Thyroid gland (tissue), 4 donors: ENCODE data around the gene WDTC1. TPM values are rescaled to one million over a fixed set of nuclear protein-coding genes. Genes with fewer than 3 reads are reported as not detected.

Experiments used
- DNase-seq, 2 donors: peaks; one replicate each; pipeline ENCODE4 v3.0.0-alpha.2; 2019
- H3K27ac ChIP-seq, 3 donors: fragments of 200-600 bp; sonication (generic); 1 replicate in 2 of 3; 2 replicates in 1 of 3; pipeline ENCODE4 v1.5.1; 2016 to 2019; ENCODE audit warnings: mild to moderate bottlenecking in 1 of 3, moderate library complexity in 1 of 3
- H3K27me3 ChIP-seq: fragments of 200-600 bp; sonication (generic); one replicate; pipeline ENCODE4 v1.5.1; 2019
- H3K36me3 ChIP-seq, 2 donors: fragments of 200-600 bp; sonication (generic); one replicate each; pipeline ENCODE4 v1.5.1; 2016 to 2019
- H3K4me1 ChIP-seq, 2 donors: fragments of 200-600 bp; sonication (generic); one replicate each; pipeline ENCODE4 v1.5.1; 2017 to 2019
- H3K4me3 ChIP-seq, 3 donors: fragments of 200-600 bp; sonication (generic); replicated peaks in 1 of 3; 1 replicate in 2 of 3; 2 replicates in 1 of 3; pipeline ENCODE4 v1.5.1; 2016; ENCODE audit warnings: mild to moderate bottlenecking in 1 of 3
- H3K9me3 ChIP-seq: fragments of 200-600 bp; sonication (generic); one replicate; pipeline ENCODE4 v1.5.1; 2017
- POLR2A ChIP-seq, 2 donors: fragments of 450-650 bp; IDR thresholded peaks; one replicate each; pipeline ENCODE4 v1.6.1; 2017; ENCODE audit warnings: antibody characterized with exemption in 2 of 2, mild to moderate bottlenecking in 2 of 2, moderate library complexity in 1 of 2
- WGBS, 2 donors: methylation state at CpG; one replicate each; pipeline ENCODE4 v1.1.5; 2017; 5-methylcytosine and 5-hydroxymethylcytosine counted together
- intact Hi-C: fragments of 100-400 bp; cut with DNase I; formaldehyde crosslinking; loops from one replicate; pipeline ENCODE4 v1.15.1; 2023
- total RNA-seq, 4 donors: library from RNA; depleted of rRNA; stranded (reverse); fragments of >200 nt; gene quantifications; one replicate each; pipeline ENCODE4 v1.2.3, GENCODE V29; 2016
- TF ChIP-seq, protein P1 (sequence below), 6 experiments: fragments of 200-600 bp in 3 of 6; fragments of 450-650 bp in 3 of 6; sonication (generic) in 3 of 6; IDR thresholded peaks; one replicate each; pipeline ENCODE4 v1.5.1; 2016 to 2019; ENCODE audit warnings: antibody characterized with exemption in 6 of 6, mild to moderate bottlenecking in 2 of 6, inconsistent platforms in 1 of 6, moderate library complexity in 1 of 6

The WDTC1 gene
- total RNA-seq, 4 donors from 2014 or later = 46.1 to 66.6 (median 48.1) TPM

DNA sequence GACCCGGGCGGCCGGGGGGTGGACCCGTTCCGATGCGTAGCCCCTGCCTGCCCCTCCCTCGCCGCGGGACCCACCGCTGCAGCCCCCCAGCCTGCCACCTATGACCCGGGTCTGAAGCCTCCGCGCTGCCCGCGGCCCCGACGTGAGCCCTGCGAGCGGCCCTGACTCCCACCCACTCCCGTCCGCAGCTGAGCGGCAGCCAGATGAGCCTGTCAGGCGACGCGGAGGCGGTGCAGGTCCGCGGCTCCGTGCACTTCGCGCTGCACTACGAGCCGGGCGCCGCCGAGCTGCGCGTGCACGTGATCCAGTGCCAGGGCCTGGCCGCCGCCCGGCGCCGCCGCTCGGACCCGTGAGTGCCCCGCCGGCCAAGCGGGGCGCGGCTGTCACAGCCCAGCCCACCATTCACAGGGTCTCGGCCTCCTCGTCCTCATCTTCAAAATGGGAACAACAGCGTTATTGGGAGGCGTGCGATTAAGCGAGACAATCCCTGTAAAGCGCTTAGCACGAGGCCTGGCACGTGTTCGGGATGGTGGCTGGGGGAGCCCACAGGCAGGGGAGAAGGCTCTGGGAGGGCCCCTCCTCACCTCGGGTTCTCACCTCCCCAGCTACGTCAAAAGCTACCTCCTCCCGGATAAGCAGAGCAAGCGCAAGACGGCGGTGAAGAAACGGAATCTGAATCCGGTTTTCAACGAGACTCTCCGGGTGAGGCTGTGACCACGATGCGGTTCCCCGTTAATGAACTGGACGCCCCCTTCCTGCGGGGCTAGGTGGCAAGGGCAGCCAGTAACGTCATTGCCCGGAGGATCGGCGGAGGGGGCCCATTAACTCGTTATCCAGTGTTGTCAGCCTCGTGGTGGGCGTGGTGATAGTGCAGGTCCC lies 115.6 kb downstream of the WDTC1 start:
- Histone ChIP-seq H3K36me3 (peaks cover 0 to 2% of the 10 kb centered on the region in 2 donors), H3K27ac (no peak overlapping the region), H3K27me3 (no peaks in the 10 kb centered on the region), H3K4me3 (peak overlapping the region in 1 of 3 donors; percentile 31), H3K4me1 (peaks cover 19 to 29% of the 10 kb centered on the region in 2 donors), H3K9me3 (no peaks in the 10 kb centered on the region)
- DNase-seq = peak; percentile 76 to 79
- WGBS, 2 donors = 45 to 54% methylated on average over 29 to 33 of the region's 84 CpGs
- TF ChIP-seq, protein P1, sequence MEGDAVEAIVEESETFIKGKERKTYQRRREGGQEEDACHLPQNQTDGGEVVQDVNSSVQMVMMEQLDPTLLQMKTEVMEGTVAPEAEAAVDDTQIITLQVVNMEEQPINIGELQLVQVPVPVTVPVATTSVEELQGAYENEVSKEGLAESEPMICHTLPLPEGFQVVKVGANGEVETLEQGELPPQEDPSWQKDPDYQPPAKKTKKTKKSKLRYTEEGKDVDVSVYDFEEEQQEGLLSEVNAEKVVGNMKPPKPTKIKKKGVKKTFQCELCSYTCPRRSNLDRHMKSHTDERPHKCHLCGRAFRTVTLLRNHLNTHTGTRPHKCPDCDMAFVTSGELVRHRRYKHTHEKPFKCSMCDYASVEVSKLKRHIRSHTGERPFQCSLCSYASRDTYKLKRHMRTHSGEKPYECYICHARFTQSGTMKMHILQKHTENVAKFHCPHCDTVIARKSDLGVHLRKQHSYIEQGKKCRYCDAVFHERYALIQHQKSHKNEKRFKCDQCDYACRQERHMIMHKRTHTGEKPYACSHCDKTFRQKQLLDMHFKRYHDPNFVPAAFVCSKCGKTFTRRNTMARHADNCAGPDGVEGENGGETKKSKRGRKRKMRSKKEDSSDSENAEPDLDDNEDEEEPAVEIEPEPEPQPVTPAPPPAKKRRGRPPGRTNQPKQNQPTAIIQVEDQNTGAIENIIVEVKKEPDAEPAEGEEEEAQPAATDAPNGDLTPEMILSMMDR (IDR thresholded peaks at IDR 0.05) = no peak
- peak in 1 of 2 donors; percentile 7 for TF ChIP-seq POLR2A (IDR thresholded peaks at IDR 0.05)
- intact Hi-C loops = no loop called here

DNA sequence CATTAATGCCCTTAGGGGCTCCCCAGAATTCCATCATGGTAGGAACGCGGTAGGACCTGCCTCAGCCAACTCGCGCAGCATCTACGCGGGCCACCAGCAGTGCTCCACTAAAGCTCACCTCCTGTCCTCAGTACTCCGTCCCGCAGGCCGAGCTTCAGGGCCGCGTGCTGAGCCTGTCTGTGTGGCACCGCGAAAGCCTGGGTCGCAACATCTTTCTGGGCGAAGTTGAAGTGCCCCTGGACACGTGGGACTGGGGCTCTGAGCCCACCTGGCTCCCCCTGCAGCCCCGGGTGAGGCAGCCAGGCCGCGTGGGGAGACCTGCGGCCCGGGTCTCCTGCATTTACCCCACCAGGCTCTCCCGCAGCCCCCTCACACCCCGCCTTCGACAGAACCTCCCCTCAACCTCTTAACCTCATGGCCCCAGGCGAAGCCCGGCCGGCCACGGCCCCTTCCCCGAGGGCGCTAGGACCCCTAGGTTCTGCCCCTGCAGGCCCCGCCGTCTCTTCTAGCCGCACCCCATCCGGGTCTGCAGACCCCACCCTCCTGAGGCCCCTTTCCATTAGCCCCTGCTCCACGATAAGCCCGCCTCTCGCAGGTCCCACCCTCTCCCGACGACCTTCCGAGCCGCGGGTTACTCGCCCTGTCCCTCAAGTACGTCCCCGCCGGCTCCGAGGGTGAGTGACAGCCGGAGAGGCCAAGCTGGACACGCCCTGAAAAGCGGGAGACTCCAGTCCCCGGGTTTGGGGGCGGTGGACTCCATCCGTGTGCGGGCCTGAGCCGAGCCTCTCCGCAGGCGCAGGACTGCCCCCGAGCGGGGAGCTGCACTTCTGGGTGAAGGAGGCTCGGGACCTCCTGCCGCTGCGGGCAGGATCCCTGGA lies 116.5 kb downstream of the WDTC1 start:
- DNase-seq = peak; percentile 65

DNA sequence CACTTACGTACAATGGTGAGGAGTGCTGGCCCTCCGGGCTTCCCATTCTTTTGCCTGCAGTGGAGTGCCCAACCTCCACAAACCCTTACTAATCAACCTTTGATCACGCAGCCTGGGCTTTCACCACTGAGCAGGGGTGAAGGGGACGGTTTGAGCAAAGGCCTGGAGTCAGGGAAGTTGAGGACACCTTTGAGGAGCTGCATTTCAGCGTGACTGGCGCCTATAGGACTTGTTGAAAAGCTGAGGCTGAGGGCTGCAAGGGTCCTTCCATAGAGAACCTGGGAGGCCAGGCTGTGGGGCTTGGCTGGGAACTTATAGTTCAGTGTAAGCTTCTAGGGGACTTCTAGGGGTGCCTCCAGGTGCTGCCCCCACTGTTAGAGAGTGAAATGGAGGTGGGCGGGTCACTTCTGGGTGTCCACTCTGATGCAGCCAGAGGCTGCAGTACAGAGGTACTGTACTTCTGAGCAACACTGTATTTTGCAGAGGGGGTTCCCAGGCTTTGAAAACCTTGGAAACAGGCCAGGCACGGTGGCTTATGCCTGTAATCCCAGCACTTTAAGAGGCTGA lies 117.2 kb downstream of the WDTC1 start:
- TF ChIP-seq, protein P1 (IDR thresholded peaks at IDR 0.05) = no peak
- no peak for TF ChIP-seq POLR2A (IDR thresholded peaks at IDR 0.05)

More for the DNA sequence above, 116.5 kb downstream of the WDTC1 start:
- 42 to 43% methylated on average over 32 to 53 of the region's 62 CpGs for WGBS, 2 donors
- H3K4me1 ChIP-seq = peaks cover 19 to 29% of the 10 kb centered on the region in 2 donors
- TF ChIP-seq, protein P1 (IDR thresholded peaks at IDR 0.05) = no peak
- TF ChIP-seq POLR2A (IDR thresholded peaks at IDR 0.05) = no peak
- intact Hi-C loops = no loop called here
- no peaks in the 10 kb centered on the region for H3K9me3 ChIP-seq
- peaks cover 3 to 7% of the 10 kb centered on the region in 2 donors for H3K36me3 ChIP-seq
- H3K4me3 ChIP-seq = no peak overlapping the region
- no peaks in the 10 kb centered on the region for H3K27me3 ChIP-seq
- H3K27ac ChIP-seq = peak overlapping the region in 1 of 3 donors; percentile 8

DNA sequence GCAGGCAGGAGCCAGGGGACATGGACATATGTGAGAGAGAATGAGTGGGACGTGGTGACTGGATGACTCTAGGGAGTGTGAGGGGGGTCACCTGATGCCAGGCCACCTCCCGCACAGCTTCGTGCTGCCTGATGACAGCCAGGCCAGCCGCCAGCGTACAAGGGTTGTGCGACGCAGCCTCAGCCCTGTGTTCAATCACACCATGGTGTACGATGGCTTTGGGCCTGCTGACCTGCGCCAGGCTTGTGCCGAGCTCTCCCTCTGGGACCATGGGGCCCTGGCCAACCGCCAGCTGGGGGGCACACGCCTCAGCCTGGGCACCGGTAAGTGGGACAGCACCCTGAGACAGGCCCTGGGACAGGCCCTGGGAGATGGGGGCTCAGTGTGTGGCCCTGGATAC lies 118.7 kb downstream of the WDTC1 start:
- Histone ChIP-seq H3K9me3 (no peaks in the 10 kb centered on the region), H3K27me3 (no peaks in the 10 kb centered on the region), H3K27ac (no peak overlapping the region), H3K4me3 (no peak overlapping the region), H3K36me3 (peaks cover 12 to 20% of the 10 kb centered on the region in 2 donors), H3K4me1 (peaks cover 19 to 29% of the 10 kb centered on the region in 2 donors)
- no peak for TF ChIP-seq POLR2A (IDR thresholded peaks at IDR 0.05)
- TF ChIP-seq, protein P1 (IDR thresholded peaks at IDR 0.05) = no peak
- no peak for DNase-seq
- WGBS, 2 donors = 77 to 95% methylated on average over 3 to 13 of the region's 13 CpGs
- intact Hi-C loops = no loop called here

More for the DNA sequence above, 117.2 kb downstream of the WDTC1 start:
- WGBS, 2 donors = 59 to 74% methylated on average over 6 to 8 of the region's 8 CpGs
- no peak for DNase-seq
- intact Hi-C loops = no loop called here
- H3K36me3 ChIP-seq = peaks cover 10 to 15% of the 10 kb centered on the region in 2 donors
- no peaks in the 10 kb centered on the region for H3K9me3 ChIP-seq
- H3K4me1 ChIP-seq = peaks cover 19 to 29% of the 10 kb centered on the region in 2 donors
- no peak overlapping the region for H3K4me3 ChIP-seq
- H3K27ac ChIP-seq = no peak overlapping the region
- H3K27me3 ChIP-seq = no peaks in the 10 kb centered on the region
